ENCODE results near the gene OBSCN. TPM values are rescaled to one million over a fixed set of nuclear protein-coding genes. Genes with fewer than 3 reads are reported as not detected.

OBSCN gene
- total RNA-seq, 4 donors from 2014 or later = 15.0 to 46.6 (median 34.4) TPM

DNA sequence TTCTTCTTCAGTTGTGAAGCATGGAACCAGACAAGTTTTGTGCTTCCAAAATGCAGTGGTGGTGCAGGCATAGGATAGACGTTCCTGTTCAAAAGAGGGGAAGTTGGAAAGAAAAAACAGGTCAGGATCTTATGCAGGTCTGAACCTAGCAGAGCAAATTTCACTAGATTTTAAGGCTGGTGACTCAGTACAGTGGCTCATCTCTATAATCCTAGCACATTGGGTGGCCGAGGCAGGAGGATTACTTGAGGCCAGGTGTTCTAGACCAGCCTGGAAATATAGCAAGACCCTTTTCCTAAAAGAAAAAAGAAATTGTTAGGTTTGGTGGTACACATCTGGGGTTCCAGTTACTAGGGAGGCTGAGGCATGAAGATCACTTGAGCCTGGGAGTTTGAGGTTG lies 88.1 kb downstream of the OBSCN start:
- no peaks in the 10 kb centered on the region for H3K9me3 ChIP-seq
- H3K36me3 ChIP-seq = peaks cover 16% of the 10 kb centered on the region
- DNase-seq (ENCODE audit: low spot score in 2 of 2) = no peak
- no peak overlapping the region for H3K4me3 ChIP-seq
- H3K27ac ChIP-seq = no peak overlapping the region
- H3K4me1 ChIP-seq = no peaks in the 10 kb centered on the region
- no peaks in the 10 kb centered on the region for H3K27me3 ChIP-seq
- 71% methylated on average over 2 of the region's 2 CpGs for WGBS
- TF ChIP-seq, protein P1, sequence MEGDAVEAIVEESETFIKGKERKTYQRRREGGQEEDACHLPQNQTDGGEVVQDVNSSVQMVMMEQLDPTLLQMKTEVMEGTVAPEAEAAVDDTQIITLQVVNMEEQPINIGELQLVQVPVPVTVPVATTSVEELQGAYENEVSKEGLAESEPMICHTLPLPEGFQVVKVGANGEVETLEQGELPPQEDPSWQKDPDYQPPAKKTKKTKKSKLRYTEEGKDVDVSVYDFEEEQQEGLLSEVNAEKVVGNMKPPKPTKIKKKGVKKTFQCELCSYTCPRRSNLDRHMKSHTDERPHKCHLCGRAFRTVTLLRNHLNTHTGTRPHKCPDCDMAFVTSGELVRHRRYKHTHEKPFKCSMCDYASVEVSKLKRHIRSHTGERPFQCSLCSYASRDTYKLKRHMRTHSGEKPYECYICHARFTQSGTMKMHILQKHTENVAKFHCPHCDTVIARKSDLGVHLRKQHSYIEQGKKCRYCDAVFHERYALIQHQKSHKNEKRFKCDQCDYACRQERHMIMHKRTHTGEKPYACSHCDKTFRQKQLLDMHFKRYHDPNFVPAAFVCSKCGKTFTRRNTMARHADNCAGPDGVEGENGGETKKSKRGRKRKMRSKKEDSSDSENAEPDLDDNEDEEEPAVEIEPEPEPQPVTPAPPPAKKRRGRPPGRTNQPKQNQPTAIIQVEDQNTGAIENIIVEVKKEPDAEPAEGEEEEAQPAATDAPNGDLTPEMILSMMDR (IDR thresholded peaks at IDR 0.05) = no peak
- TF ChIP-seq EP300 (IDR thresholded peaks at IDR 0.05) (no peak), POLR2AphosphoS5 (IDR thresholded peaks at IDR 0.05) (no peak), POLR2A (IDR thresholded peaks at IDR 0.05) (no peak)

DNA sequence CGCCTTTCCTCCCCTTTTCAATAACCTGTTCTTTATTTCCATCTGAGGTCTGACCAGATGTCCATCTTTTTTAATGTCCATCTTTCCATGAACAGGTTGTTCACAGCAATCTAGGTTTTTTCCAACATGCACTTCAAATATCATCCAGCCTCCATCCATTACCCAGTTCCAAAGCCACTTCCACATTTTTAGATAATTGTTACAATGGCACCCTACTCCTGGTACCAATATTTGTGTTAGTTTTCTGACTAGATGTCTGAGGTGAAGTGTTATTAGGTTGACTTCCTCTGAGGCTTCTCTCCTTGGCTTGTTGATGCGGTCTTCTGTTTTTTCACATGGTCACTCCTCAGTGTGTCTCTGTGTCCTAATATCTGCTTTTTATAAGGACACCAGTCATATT lies 89.4 kb downstream of the OBSCN start:
- H3K27ac ChIP-seq = no peak overlapping the region
- H3K4me3 ChIP-seq = no peak overlapping the region
- peaks cover 16% of the 10 kb centered on the region for H3K36me3 ChIP-seq
- peaks cover 7% of the 10 kb centered on the region for H3K9me3 ChIP-seq
- DNase-seq (ENCODE audit: low spot score in 2 of 2) = no peak
- no peaks in the 10 kb centered on the region for H3K27me3 ChIP-seq
- H3K4me1 ChIP-seq = no peaks in the 10 kb centered on the region
- WGBS = 96% methylated on average over 2 of the region's 2 CpGs
- TF ChIP-seq POLR2A (IDR thresholded peaks at IDR 0.05) (no peak), EP300 (IDR thresholded peaks at IDR 0.05) (no peak), POLR2AphosphoS5 (IDR thresholded peaks at IDR 0.05) (no peak)
- TF ChIP-seq, protein P1 (IDR thresholded peaks at IDR 0.05) = no peak

DNA sequence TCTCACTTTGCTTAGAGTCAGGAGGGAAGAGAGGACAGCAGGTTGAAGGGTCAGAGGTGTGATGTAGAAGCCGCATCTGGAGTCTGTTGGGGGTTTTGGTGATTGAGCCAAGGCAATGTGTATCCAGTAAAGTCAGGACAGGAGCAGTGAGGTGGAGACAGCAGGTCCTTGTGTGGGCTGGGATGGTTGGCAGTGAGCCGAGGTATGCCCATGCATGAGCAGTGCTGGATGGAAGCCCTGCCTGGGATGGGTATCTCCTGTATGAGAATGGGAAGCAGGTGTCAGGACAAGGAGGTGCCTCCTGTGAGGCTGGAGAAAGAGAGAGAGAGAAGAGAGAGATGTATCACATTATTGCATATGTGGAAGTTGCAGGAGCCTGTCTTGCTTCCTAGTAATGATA lies 90.0 kb downstream of the OBSCN start:
- no peak for DNase-seq (ENCODE audit: low spot score in 2 of 2)
- H3K27ac ChIP-seq = no peak overlapping the region
- H3K36me3 ChIP-seq = peaks cover 15% of the 10 kb centered on the region
- TF ChIP-seq POLR2AphosphoS5 (IDR thresholded peaks at IDR 0.05) (no peak), EP300 (IDR thresholded peaks at IDR 0.05) (no peak), POLR2A (IDR thresholded peaks at IDR 0.05) (no peak)
- TF ChIP-seq, protein P1 (IDR thresholded peaks at IDR 0.05) = no peak
- no peaks in the 10 kb centered on the region for H3K4me1 ChIP-seq
- no peaks in the 10 kb centered on the region for H3K27me3 ChIP-seq
- no peak overlapping the region for H3K4me3 ChIP-seq
- WGBS = 94% methylated on average over 2 of the region's 2 CpGs
- H3K9me3 ChIP-seq = peaks cover 13% of the 10 kb centered on the region

DNA sequence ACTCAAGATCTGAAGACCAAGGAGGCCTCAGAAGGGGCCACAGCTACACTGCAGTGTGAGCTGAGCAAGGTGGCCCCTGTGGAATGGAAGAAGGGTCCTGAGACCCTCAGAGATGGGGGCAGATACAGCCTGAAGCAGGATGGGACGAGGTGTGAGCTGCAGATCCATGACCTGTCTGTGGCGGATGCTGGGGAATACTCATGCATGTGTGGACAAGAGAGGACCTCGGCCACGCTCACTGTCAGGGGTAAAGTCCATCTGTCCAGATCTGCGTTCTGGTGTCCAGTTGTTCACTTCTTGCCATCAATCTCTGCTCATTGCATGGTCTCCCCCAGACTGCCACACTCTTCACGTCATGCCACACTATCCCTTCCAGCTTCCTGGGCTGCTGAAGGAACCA lies 90.6 kb downstream of the OBSCN start:
- Histone ChIP-seq H3K4me1 (no peaks in the 10 kb centered on the region), H3K4me3 (no peak overlapping the region), H3K27ac (no peak overlapping the region), H3K9me3 (peaks cover 19% of the 10 kb centered on the region), H3K27me3 (no peaks in the 10 kb centered on the region), H3K36me3 (peaks cover 13% of the 10 kb centered on the region)
- TF ChIP-seq, protein P1 (IDR thresholded peaks at IDR 0.05) = no peak
- TF ChIP-seq POLR2A (IDR thresholded peaks at IDR 0.05) = no peak
- no peak for TF ChIP-seq POLR2AphosphoS5 (IDR thresholded peaks at IDR 0.05)
- TF ChIP-seq EP300 (IDR thresholded peaks at IDR 0.05) = no peak
- 77% methylated on average over 6 of the region's 6 CpGs for WGBS
- no peak for DNase-seq (ENCODE audit: low spot score in 2 of 2)

DNA sequence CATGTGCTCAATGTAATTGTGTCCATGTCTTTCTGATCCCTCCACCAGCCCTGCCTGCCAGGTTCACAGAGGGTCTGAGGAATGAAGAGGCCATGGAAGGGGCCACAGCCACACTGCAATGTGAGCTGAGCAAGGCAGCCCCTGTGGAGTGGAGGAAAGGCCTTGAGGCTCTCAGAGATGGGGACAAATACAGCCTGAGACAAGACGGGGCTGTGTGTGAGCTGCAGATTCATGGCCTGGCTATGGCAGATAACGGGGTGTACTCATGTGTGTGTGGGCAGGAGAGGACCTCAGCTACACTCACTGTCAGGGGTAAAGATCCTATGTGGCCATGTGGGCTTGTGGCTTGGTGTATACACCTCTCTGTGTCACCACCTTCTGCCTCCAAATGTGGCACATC lies 91.4 kb downstream of the OBSCN start:
- no peaks in the 10 kb centered on the region for H3K27me3 ChIP-seq
- no peak overlapping the region for H3K27ac ChIP-seq
- H3K4me1 ChIP-seq = no peaks in the 10 kb centered on the region
- TF ChIP-seq EP300 (IDR thresholded peaks at IDR 0.05) (no peak), POLR2A (IDR thresholded peaks at IDR 0.05) (no peak), POLR2AphosphoS5 (IDR thresholded peaks at IDR 0.05) (no peak)
- no peak for DNase-seq (ENCODE audit: low spot score in 2 of 2)
- peaks cover 20% of the 10 kb centered on the region for H3K9me3 ChIP-seq
- 96% methylated on average over 2 of the region's 2 CpGs for WGBS
- peaks cover 10% of the 10 kb centered on the region for H3K36me3 ChIP-seq
- no peak overlapping the region for H3K4me3 ChIP-seq

DNA sequence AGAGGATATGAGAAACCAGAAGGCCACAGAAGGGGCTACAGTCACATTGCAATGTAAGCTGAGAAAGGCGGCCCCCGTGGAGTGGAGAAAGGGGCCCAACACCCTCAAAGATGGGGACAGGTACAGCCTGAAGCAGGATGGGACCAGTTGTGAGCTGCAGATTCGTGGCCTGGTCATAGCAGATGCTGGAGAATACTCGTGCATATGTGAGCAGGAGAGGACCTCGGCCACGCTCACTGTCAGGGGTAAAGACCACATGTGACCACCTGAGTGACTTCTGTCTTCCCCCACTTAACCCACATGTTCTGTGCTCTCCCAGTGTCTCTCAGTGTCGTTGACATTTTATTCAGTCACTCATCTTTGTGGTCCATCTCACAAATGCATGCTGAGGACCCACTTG lies 92.1 kb downstream of the OBSCN start:
- no peak overlapping the region for H3K27ac ChIP-seq
- TF ChIP-seq EP300 (IDR thresholded peaks at IDR 0.05) = no peak
- TF ChIP-seq POLR2AphosphoS5 (IDR thresholded peaks at IDR 0.05) = no peak
- TF ChIP-seq, protein P1 (IDR thresholded peaks at IDR 0.05) = no peak
- no peak for TF ChIP-seq POLR2A (IDR thresholded peaks at IDR 0.05)
- H3K4me3 ChIP-seq = no peak overlapping the region
- DNase-seq (ENCODE audit: low spot score in 2 of 2) = peak in 1 of 2 donors; percentile 27
- WGBS = 86% methylated on average over 7 of the region's 7 CpGs
- peaks cover 20% of the 10 kb centered on the region for H3K9me3 ChIP-seq
- H3K4me1 ChIP-seq = no peaks in the 10 kb centered on the region
- peaks cover 8% of the 10 kb centered on the region for H3K36me3 ChIP-seq
- H3K27me3 ChIP-seq = no peaks in the 10 kb centered on the region

All from suprapubic skin (tissue), 4 donors.